Urothelium cell line (cell line): Measurements from ENCODE around the gene FEN1.

Experiments used
- DNase-seq: peaks from one replicate; pipeline ENCODE4 v3.0.0; 2011; ENCODE audit warnings: low spot score, mixed read lengths
- FAIRE-seq: peaks from 2 replicates; lab custom pipeline; 2011; peaks lifted over from hg19 to GRCh38; lab: Jason Lieb, UNC

FEN1 gene

DNA sequence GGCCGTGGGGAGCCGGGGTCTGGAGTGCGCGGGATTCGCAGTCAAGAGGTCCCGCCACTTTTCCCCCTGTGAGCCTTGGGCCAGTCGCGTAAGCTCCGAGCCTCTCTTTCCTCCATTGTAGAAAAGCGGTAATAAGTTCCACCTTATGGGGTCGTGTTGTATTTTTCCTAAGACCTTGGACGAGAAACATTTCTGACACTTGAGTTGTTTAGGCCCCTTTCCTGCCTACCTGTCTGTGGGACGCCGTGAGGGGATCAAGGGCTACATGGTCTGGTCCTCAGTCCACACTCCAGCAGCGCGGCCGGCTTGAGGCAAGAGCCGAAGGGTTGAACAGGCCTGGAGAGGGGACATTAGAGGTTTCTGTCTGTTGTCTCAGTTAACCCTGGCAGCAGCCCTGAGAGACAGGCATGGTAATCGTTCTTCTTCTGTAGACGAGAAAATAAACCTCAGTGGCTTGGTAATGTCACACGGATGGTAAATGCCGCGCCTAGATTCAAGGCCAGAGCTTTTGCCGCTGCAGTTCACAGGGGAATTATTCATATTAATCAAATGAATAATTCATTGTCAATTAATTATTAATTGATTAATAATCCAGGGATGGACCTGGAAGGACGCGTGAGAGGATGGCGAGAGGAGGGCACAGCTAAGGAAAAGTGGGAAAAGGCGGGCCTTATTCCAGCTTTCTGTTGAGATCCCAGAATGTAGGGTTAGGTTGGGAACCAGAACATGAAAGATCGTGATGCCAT is 545 bp downstream of the FEN1 start:
- FAIRE-seq (no peak), DNase-seq (no peak)

GRCh38 chr11:61793829-61794204 is 1.1 kb downstream of the FEN1 start:
- FAIRE-seq = no peak
- DNase-seq = no peak

DNA sequence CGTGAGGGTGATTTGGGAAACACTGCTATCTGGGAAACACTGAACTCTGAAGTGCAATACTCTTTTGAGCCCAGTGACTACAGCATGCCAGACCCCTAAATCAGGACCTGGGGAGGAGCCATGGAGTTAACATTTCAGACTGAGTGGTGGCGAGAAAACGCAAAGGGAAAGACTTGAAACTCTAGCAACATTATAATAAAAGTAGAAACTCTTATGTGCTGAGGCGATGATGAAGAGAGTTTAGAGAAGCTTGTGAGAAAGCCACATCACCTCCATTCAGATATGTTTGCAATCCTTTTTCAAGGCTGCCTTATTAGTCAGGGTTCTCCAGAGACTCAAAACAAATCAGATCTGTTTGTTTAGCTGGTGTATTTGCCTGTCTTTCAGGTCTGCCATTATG is 1.9 kb downstream of the FEN1 start:
- DNase-seq (no peak), FAIRE-seq (no peak)

DNA sequence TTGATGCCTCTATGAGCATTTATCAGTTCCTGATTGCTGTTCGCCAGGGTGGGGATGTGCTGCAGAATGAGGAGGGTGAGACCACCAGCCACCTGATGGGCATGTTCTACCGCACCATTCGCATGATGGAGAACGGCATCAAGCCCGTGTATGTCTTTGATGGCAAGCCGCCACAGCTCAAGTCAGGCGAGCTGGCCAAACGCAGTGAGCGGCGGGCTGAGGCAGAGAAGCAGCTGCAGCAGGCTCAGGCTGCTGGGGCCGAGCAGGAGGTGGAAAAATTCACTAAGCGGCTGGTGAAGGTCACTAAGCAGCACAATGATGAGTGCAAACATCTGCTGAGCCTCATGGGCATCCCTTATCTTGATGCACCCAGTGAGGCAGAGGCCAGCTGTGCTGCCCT is 2.7 kb downstream of the FEN1 start:
- no peak for DNase-seq
- FAIRE-seq = no peak

DNA sequence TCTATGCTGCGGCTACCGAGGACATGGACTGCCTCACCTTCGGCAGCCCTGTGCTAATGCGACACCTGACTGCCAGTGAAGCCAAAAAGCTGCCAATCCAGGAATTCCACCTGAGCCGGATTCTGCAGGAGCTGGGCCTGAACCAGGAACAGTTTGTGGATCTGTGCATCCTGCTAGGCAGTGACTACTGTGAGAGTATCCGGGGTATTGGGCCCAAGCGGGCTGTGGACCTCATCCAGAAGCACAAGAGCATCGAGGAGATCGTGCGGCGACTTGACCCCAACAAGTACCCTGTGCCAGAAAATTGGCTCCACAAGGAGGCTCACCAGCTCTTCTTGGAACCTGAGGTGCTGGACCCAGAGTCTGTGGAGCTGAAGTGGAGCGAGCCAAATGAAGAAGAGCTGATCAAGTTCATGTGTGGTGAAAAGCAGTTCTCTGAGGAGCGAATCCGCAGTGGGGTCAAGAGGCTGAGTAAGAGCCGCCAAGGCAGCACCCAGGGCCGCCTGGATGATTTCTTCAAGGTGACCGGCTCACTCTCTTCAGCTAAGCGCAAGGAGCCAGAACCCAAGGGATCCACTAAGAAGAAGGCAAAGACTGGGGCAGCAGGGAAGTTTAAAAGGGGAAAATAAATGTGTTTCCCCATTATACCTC is 3.3 kb downstream of the FEN1 start:
- DNase-seq (no peak), FAIRE-seq (no peak)

- no peak for FAIRE-seq
Measured at GRCh38 chr11:61797263-61797944, 4.7 kb downstream of the FEN1 start.

GRCh38 chr11:61799665-61800284 is 7.1 kb downstream of the FEN1 start:
- no peak for FAIRE-seq
- no peak for DNase-seq

More at GRCh38 chr11:61797263-61797944, 4.7 kb downstream of the FEN1 start:
- peak; percentile 57 for DNase-seq

DNA sequence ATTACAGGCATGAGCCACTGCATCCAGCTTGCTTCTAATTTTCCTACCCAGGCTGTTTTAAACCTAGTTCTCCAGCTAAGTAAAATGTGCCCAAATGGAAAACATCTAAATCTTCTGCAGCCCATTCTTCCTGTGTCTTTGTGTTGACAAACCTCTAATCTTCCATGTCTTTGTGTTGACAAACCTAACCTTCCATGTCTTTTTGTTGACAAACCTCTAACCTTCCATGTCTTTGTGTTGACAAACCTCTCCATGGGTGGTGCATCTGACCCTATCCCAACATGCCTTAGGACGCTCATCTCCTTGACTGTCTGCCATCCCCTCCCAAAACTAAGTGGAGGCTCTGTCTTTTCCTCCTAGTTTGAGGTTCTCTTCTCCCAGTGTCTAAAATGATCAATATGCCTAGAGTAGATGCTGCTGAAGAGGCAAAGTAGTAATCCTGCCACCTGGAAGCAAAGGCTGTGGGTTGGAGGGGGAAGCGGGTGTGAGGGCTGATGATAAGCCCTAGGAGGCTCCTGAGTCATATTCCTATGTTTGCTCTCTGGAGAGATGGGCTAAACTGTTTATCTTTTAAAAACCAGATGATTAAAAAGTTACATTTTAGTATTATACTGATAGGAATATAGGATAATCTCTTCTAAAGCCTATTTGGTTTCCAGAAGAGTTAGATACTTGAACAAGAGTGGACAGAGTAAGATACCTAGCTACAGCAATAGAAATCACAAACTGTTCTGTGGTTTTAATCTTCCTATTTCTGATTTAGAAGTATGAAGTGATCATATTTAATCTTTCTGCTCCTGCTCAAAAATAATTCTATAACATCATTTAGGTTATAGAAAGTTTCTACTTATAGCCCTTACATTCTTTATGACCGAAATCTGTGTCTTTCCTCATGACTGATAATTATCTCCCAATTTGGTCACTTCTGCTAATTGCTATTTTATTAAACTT is 7.9 kb downstream of the FEN1 start:
- FAIRE-seq (no peak), DNase-seq (no peak)

DNA sequence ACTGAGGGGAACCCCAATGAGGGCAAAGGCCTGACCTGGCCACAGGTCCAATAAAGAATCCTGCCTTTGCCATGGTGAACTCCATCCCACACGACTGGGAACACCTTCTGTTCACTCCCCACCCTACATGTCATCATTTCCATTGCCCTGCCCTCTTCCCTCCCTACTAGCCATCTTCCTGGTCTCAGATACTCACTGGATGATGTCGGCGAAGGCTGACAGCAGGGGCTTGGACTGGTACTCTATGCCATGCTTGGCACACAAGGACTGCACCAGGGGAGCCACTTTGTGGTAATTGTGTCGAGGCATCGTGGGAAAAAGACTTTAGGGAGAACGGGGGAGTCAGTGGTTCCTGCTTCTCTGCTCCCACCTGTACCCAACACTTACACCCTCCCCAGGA is 9.9 kb downstream of the FEN1 start:
- DNase-seq = no peak
- FAIRE-seq = no peak

DNA sequence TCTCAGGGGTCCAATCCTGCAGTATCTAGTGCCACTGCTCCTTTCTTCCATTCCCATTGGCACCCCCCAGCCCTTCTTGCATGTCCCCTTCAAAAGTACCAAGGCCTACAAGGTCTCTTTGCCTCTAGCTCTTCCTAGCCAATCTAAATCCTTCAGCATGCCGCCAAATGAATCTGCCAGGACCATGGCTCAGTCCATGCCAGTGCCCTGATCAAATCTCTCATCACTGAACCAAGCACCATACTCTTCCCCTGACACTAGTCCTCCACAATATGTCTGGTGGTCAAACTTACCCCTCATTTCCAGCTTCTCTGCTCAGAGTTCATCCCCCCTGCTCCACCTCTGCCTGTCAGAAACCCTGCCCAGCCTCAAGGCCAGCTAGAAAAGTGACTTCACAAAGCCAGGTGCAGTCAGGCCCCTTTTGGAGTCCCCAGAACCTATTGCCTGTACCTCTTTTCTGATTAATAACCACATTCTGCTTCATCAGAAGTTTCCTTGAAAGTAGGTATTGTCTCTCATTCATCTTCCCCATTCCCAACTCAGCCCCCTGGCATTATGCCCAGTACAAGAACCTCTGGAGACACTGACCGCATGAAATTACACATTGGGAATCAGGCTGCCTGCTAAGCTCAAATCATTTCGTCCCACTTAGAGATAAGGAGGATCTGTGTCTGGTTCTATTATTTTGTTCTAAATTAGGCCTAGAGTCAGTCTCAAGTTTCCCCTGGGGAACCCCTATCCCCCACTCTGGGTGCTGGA is 11.4 kb downstream of the FEN1 start:
- DNase-seq (no peak), FAIRE-seq (no peak)

DNA sequence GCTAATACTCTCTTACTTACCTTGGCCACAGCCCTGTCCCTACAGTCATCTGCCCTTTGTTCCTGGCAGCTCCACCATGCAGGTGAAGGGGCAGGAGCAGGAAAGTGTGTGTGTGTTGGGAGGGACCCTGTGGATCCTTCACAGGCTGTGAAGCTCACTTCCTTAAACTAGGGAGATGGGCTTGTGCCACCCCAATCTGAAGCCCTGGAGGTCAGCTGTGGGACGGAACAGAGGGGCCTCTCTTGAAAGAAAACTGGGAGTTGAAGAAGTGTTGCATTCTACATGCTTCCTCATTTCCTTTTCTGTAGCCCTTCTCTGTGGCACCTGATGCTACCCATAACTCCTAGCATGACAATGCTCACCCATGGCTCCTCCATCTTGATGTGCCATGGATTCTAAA is 12.4 kb downstream of the FEN1 start:
- DNase-seq (no peak), FAIRE-seq (no peak)

GRCh38 chr11:61806785-61807184 is 14.1 kb downstream of the FEN1 start:
- FAIRE-seq (no peak), DNase-seq (no peak)

GRCh38 chr11:61810671-61811175 is 18.0 kb downstream of the FEN1 start:
- DNase-seq = no peak
- FAIRE-seq = no peak

GRCh38 chr11:61811831-61812230 is 19.1 kb downstream of the FEN1 start:
- no peak for FAIRE-seq

GRCh38 chr11:61812736-61813411 is 20.2 kb downstream of the FEN1 start:
- FAIRE-seq = no peak

More at GRCh38 chr11:61811831-61812230, 19.1 kb downstream of the FEN1 start:
- no peak for DNase-seq

GRCh38 chr11:61814247-61814957 is 21.7 kb downstream of the FEN1 start:
- DNase-seq = no peak
- no peak for FAIRE-seq

More at GRCh38 chr11:61812736-61813411, 20.2 kb downstream of the FEN1 start:
- no peak for DNase-seq

- no peak for FAIRE-seq
Measured at GRCh38 chr11:61814958-61815789, 22.5 kb downstream of the FEN1 start.

More at GRCh38 chr11:61814958-61815789, 22.5 kb downstream of the FEN1 start:
- peak; percentile 92 for DNase-seq
